ENCODE results near the gene EGLN1.

DNA sequence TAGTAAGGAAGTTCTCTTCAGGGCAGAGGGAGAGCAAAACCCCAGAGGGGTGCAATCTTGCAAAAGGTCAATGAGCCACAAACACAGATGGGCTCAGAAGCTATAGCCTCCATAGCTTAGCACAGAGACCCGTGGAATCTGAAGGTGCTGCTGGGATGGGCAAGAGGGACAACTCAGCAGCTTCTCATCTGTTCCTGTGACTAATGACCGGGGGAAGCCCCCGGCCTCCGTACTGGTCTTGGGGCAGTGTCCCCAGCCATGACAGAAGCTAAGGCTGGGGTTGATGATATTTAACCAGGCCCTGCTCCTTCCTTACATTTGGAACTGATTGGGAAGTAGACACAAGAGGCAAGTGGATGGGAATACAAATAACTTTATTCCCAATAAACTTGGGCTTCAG, 103.5 kb downstream of the EGLN1 start:
- no peak for TF ChIP-seq CTCF (IDR thresholded peaks at IDR 0.05)
- TF ChIP-seq JUND (IDR thresholded peaks at IDR 0.05) = no peak
- no peak for TF ChIP-seq RCOR1 (IDR thresholded peaks at IDR 0.05; ENCODE audit: low read length)
- no peak for TF ChIP-seq MAX (IDR thresholded peaks at IDR 0.05; ENCODE audit: low read depth)
- no peak for TF ChIP-seq RXRA (IDR thresholded peaks at IDR 0.05; ENCODE audit: borderline replicate concordance, low read depth)
- TF ChIP-seq EP300 (IDR thresholded peaks at IDR 0.05; ENCODE audit: borderline replicate concordance in 1 of 2, low read depth in 1 of 2, low read length in 1 of 2) = no peak
- TF ChIP-seq GATA2 (CRISPR knock-in tag; IDR thresholded peaks at IDR 0.05) = no peak
- TF ChIP-seq RAD21 (IDR thresholded peaks at IDR 0.05; ENCODE audit: low read length) = no peak
- TF ChIP-seq TEAD4 (IDR thresholded peaks at IDR 0.05; ENCODE audit: borderline replicate concordance, insufficient read depth) = no peak
- no peak for TF ChIP-seq POLR2AphosphoS5 (IDR thresholded peaks at IDR 0.05; ENCODE audit: low read depth, low read length)
- TF ChIP-seq FOSL2 (IDR thresholded peaks at IDR 0.05; ENCODE audit: borderline replicate concordance, low read depth) = no peak

Data from SK-N-SH (cell line).